RPMI7951 (cell line): ENCODE results near the gene MON1B. TPM values are rescaled to one million over a fixed set of nuclear protein-coding genes. Genes with fewer than 3 reads are reported as not detected.
"Not testable (repeated sequence)": the region's sequence is repeated elsewhere in the genome, so short reads cannot be mapped to it uniquely, and the experiment has no call there.

Experiments
- DNase-seq: peaks from one replicate; pipeline ENCODE4 v3.0.0-alpha.2; 2012; ENCODE audit warnings: low read depth
- total RNA-seq: library from RNA; depleted of rRNA; stranded (reverse); fragments of >200 nt; shearing (Covaris generic); gene quantifications from 2 replicates; pipeline ENCODE4 v1.2.3, GENCODE V29; 2014

The MON1B gene
- total RNA-seq, 1 experiment from 2014 or later, result 12.0 TPM

DNA sequence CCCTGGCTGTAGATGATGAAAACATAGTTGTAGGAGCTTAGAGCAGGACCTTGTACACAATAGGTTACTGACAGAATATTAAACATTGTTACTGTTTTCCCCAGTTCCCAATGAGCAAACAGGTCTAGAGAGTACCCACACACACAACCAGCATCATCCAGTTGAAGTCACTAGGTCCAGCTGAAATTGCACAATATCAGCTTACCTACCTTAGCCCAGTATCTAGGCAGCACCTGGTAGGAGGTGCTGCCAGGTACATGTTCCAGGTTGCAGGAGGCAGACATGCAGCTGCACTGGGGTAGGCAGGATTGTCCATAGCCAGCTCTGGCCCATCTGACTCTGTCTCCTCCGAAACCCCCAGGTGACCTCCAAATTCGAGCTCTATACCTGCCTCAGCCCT, 6.8 kb downstream of the MON1B start:
- DNase-seq, result no peak

DNA sequence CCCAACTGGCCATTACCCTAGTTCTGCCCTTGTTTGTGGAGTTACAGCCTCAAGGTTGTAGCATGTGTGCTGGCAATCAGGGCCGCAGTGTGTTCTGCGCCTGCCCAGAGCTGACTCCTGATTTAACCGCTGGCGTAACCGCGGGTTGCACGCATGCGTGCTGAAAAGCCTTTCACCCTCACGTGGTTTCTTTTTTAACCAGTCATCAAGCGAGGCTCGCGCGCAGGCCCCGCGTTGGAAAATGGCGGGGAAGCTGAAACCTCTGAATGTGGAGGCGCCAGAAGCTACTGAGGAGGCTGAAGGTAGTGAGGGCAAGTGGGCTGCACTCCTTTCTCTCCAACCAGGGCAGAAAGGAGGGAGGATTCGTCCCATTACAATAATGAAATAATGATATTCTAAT, 8.2 kb downstream of the MON1B start, which contains the start of gene SYCE1L:
Gene SYCE1L, plus strand, starts transcription at position 198 of the 400 bp plus-strand sequence. Its CDS starts 44 bp downstream, at position 242.
- no peak for DNase-seq

DNA sequence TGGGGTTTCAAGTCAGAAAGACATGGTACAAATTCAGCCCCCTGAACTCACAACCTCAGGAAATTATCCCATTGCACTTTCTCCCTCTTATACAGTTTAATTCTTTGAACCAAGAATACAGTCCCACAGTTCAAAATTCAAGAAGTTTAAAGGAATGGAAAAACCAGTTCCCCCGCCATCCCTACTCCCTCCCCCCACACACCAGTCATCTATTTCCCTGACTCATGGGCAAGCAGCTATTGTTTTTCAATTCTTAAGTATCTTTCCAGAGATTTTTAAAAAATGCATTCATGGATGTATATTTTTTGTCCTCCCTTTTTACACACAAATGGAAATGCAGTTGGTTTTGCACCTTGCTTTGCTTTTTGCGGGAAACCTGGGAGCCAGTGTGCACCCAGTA, 15.5 kb downstream of the MON1B start:
- DNase-seq, result no peak

DNA sequence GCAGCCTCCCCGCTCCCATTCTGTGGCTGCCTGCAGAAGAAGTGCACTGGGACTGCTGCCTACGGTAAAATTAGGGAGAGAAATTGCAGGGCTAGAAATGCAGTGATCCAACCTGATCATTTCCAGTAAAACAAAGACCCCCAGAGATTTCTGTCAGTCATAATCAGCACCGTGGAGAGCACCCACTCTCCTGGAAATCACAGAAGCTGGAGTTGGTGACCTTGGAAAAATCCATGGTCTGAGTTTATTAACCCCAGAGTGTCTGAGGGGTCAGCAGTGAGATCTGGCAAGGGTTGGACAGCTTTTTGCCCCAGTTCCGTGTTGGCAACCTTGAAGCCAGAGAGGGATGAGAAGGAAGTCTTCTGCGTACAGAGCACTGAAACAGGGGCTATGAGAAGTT, 16.0 kb downstream of the MON1B start:
- no peak for DNase-seq

DNA sequence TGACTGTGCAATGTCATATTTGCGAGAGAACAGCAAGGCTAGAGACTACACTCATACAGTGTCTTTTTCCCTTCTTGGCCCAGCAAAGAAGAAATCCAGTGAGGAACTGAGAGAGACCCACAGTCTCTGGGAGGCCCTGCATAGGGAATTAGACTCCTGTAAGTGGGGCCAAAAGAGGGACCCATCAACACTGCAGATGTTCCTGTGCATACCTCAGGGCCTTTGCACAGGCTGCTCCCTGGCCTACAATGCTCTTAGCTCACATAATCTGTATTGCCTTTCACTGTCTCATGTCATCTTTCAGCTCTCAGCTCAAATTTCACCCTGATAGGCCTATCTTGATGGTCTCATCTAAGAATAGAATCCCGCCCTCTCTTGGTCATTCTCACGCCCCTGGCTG, 17.4 kb downstream of the MON1B start:
- DNase-seq, result no peak

DNA sequence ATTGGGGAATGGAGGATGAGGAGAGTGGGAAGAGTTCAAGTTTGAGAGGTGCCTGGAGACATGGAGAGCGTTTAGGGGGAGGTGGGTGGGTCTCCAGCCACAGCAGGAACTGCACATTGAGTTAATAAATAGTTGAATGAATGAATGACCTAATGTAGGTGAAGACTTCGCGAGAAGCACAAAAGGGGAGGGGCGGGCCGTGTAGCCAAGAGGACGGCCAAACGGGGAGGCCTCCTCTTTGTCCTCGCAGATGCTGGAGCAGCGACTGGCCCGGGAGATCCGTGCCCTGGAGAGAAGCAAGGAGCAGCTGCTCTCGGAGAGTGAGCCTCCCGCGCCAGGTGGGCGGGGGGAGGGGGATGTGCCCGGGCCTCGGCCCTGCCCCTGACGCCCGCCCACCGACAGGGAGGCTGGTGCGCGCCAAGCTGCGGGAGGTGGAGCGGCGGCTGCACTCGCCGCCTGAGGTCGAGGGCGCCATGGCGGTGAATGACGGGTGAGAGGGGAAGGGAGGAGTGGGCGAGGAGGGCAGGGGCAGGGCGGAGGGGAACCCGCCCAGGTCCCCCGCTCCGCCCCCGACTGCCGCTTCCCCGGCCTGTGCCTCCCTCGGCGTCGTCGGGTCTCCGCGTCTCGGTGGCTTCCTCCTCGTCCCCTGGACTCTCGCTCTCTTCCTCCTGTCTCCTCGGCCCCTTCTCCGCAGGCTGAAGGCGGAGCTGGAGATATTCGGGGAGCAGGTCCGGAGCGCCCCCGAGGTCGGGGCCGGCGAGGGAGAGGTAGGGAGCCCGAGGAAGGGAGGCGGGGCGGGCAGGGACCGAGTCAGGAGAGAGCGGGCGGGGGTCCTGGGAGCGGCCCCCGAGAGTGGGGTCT, 21.1 kb downstream of the MON1B start:
- peak; percentile 31 for DNase-seq

DNA sequence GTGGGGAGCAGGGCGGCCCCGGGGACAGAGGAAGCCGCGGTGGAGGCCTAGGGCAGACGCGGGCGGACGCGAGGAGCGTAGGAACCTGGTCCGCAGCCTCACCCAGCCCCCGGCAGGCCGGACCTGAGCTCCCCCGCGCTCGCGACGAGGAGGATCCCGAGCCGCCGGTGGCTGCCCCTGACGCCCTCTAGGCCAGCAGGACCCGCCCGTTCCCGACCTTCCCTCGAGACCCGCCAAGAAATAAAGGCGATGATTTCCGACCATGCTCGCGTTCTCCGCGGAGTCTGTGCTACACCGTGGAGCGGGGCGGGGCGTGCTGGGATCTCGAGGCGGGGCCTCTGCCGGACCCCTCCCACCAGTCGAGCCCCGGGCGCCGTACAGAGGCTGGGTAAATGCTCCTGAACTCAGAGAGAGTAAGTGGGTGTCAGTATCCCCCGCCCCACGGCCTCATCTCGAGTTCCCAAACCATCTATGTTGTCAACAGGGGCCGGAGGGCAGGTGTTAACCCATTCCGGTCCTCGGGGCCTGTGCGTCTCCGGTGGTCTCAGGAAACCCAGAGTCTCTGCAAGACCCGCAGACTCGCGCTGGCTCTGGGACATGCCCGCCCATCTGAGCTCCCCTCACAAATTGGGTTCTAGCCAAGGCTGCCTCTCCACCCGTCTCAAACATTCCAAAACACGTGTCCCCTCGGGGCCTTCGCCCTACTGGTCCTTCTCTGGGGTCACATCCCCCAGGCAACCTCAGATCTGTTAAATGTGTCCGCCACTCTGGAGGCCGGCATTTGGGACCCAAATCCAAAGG, 22.0 kb downstream of the MON1B start:
- DNase-seq, result peak; percentile 19

DNA sequence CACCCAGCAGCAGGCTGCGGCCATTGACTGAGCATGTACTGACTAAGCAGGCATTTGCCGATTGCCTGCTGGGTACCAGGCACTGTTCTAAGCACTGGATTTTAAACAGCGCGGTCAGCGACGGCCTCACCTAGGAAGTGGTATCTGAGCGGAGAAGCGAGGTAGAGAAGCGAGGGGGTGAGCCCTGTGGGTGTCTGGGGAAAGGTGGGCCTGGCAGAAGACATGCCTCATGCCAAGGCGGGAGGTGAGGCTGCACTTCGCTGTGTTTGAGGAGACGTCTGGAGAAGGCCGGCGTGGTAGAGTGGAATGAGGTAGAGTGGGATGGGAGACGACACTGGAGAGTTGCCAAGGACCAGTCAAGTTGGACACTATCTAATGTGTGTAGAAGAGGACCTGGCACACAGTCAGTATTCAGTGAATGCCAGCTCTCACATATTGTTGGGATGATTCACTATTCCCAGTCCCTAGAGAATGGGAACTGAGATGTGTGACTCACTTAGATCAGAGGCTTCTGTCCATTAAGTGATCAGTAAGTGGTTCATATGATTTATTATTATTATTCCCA, 22.6 kb downstream of the MON1B start:
- peak; percentile 97 for DNase-seq

DNA sequence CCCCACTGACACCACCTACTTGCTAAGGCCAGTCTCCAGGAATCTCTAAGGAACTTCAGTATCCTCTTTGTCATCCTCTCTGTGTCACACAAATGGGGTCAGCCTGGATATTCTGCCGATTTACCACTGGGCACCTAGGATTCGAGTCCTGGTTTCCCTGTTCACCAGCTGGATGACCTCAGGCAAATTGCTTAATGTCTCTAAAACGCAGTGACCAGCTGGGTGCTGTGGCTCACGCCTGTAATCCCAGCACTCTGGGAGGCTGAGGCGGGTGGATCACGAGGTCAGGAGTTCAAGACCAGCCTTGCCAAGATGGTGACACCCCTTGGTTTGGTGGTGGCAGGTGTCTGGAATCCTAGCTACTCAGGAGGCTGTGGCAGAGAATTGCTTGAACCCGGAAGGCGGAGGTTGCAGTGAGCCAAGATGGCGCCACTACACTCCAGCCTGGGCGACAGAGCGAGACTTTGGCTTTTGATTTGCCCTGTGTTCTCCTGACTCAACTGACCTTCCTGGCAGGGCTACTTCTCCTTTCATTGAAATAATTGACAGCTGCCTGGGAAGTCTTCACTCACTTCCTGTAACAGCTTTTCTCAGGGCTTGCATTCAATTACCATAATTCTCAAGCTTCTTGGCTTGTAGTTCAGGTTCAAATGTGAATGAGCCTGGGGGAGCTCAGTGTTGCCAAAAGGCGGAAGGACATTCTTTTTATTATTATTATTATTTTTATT, 23.6 kb downstream of the MON1B start:
- DNase-seq, result peak; percentile 73

DNA sequence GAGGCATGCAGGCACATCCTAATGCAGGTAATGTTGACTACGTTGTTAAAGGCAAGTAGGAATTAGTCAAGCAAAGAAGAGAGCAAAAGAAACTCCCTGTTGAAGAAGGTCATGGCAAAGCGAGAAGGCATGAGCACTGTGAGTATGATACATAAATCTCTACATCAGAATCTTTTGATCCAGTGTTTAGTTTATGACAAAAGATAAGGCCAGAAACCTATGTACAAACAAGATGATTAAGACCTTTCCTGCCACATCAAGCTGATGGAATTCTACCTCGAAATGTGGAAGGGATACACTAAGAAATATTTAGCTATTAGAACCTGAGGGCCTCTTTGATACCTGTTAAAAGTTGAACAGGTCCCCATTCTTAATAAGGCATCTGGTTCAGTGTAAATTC, 28.4 kb downstream of the MON1B start:
- no peak for DNase-seq

DNA sequence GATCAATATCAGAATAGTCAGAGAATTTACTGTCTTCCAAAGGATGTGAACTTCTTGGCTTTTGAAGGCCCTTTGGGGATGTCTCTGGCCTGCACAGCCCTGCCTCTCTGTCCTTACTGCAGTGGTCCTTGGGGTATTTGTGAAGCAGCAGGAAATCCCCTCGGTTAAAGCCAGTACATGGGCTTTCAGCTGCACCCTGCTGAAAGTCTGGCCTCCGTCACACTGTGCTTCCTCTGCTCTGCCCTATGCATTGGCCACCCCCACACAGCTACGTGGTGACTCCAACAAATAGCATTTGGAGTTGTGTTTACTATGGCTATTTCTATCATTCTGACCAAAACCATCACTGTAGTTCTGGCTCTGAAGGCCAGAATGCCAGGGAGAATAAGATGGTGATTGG, 29.4 kb downstream of the MON1B start:
- no peak for DNase-seq

DNA sequence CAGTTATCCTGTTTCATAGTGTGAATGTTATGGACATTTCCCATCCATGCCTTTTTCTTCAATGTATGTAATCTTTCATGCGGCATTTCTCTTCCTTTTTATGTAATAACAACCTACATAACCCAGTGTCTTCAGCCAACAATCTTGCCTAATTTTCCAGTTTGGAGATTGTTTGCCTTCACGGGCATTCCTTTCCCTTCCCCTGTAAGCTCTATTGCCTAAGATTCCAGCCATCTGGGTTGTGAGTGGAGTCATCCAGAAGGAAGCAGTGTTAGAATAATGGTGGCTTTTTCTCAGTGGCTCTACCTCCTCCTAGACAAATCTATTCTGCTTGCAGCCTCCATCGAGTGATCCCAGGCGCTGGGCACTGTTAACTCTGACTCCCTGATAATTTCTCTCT, 30.5 kb downstream of the MON1B start:
- DNase-seq, result no peak

DNA sequence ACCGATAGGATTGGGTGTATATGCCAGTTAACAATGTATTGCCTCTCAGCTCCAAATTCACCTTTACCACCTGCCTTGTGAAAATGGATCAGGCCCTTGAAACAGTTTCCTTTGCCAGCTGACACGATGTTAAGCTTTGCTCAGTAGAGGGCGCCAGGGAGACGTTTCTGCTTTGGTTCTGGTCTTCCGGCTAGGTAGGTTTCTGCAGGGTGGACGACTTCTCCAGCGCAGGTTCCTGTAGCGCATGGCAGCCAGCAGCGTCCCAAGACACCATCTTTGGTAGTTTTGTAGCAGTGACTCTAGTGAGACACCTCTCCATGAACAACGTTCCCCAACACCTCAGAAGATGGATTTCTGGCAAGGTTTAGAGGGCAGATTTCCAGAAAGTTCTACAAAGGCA, 32.2 kb downstream of the MON1B start:
- DNase-seq, result no peak

DNA sequence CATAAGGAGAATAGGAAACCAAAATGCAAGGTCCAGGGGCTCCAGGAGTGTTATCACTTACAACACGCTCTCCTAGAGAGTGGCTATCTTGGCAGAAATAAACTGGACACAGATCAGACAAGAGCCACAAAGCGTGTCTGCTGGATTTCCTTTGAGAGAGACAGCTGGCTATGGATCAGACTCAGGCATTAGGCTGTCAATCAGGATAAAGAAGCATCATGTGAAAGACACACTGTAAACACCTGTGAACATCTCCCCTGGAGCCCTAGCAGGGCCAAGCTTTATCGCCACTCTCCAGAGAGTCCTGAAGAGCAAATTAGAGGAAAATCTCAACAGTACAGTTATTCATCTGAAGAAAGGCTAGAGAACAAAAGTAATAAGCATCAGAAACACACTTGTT, 34.2 kb downstream of the MON1B start:
- DNase-seq, result no peak

DNA sequence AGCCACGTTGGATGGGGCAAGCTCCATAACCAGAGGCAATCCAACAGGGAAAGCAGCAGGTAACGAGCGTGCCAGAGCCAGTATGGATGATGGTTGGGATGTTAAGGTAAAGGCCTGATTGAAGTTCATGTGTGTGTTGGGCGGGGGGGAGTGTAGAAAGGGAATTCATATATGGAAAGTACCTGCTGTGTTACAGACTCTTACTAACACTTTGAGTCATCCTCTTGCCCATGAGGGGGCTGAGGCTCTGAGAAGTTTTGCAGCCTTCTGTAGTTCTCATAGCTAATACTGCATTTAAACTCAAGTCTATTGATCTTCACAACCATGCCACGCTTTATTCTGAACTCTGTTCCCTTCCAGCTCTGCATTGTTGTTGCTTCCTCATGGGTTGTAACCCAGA, 36.8 kb downstream of the MON1B start:
- DNase-seq, result no peak

DNA sequence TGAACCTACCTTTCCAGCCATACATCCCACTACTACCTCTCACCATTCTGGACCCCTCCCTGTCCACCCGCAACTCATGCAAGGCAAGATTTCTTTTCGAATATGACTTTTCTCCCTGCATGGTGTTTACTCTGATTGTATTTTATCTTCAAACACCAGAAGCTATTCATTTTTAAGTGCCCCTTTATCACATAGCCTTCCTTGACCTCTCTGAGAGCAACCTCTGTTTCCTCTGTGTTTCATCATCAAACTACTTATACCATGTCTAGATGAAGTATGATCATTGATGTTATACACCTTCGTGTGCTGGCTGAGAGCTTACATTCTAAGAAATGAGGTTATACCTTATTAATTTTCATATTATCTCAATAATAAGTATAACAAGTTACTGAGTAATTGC, 40.1 kb downstream of the MON1B start:
- DNase-seq, result no peak

DNA sequence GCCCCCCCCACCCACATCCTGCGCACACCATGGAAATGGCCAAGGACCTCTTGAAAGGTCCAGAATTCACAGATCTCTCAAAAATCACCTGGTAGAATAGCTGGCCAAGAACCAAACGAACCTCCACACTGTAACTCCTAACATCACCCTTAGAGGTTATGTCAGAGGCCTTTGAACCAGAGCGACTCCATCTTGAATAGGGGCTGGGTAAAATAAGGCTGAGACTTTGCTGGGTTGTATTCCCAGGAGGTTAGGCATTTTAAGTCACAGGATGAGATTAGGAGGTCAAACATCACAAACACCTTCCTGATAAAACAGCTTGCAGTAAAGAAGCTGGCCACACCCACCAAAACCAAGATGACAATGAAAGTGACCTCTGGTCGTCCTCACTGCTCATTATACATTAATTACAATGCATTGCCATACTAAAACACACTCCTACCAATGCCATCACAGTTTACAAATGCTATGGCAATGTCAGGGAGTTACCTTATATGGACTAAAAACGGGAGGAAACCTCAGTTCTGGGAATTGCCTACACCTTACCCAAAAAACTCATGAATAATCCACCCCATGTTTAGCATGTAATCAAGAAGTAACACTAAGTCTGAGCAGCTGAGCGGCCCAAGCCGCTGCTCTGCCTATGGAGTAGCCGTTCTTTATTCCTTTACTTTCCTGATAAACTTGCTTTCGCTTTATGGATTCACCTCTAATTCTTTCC, 43.0 kb downstream of the MON1B start:
- DNase-seq, result no peak

DNA sequence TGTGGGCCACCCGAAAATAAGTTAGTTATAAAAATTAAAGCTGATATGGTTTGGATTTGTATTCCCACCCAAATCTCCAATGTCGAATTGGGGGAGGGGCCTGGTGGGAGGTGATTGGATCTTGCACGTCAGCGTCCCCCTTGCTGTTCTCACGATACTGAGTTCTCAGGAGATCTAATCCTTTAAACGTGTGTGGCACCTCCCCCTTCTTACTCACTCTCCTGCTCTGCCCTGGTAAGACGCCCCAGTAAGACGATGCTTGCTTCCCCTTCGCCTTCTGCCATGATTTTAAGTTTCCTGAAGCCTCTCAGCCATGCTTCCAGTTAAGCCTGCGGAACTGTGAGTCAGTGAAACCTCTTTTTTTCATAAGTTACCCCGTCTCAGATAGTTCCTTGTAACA, 43.6 kb downstream of the MON1B start:
- DNase-seq, result peak; percentile 31

DNA sequence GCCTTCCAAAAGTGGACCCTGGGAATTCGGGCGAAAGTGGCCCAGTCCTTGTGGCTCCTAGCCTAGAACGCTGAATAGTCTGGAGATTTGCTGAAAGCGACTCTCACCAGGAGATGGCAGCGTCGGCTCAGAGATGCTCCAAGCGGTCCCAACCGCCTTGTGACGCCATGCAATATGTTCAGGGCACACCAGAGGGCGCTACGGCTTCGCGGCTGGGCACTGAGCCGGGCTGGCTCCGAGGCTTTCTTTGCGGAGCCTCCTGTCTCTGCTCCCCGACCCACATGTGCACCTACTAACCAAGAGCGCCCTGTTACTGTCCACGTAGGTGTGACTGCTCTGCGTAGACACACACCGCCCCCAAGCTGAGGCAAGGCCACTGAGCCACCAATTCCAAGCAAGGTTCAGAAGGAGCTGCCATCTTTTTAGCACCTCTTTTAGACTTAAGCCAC, 45.1 kb downstream of the MON1B start:
- peak; percentile 68 for DNase-seq

DNA sequence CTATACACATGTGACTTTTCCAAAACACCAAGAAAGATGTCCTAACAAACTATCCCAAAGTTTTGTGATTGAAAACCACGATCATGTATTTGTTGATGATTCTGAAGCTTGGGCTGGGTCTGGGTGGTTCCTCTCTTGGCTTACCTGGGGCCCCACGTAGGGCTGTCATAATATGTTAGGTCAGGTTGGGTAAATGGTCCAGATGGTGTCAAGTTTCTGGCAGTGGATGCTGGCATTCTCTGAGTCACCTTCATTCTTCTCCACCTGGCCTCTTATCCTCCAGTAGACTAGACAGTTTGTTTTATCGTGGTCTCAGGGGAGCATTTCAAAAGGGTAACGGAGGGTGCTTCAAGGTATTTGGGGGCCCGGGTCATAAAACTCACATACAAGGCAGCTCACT, 47.6 kb downstream of the MON1B start:
- no peak for DNase-seq

DNA sequence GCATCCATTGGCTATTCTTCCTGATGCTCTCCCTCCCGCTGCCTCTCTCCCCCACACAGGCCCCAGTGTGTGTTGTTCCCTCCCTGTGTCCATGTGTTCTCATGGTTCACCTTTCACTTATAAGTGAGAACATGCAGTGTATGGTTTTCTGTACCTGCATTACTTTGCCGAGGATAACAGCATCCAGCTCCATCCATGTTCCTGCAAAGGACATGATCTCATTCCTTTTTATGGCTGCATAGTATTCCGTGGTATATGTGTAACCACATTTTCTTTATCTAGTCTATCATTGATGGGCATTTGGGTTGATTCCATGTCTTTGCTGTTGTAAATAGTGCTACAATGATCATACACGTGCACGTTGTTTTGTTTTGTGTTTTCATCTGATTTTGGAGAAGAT, 51.5 kb downstream of the MON1B start:
- DNase-seq, result not testable (repeated sequence)
